PFSK-1 (cell line): ENCODE measurements around the gene TTC32.

ENCODE experiments used
- POLR2AphosphoS5 ChIP-seq: IDR thresholded peaks from 2 replicates; pipeline ENCODE4 v1.6.1; 2012; ENCODE audit warnings: low read depth, mild to moderate bottlenecking, control low read depth, low read length, moderate library complexity
- SIN3A ChIP-seq: IDR thresholded peaks from 2 replicates; pipeline ENCODE4 v1.6.1; 2012; ENCODE audit warnings: mild to moderate bottlenecking, low read length, moderate library complexity, borderline replicate concordance; ENCODE audit not compliant: insufficient read depth
- TAF1 ChIP-seq: IDR thresholded peaks from 2 replicates; pipeline ENCODE4 v1.6.1; 2012; ENCODE audit warnings: low read length, control low read depth, borderline replicate concordance; ENCODE audit not compliant: insufficient read depth
- TF ChIP-seq, protein P1 (sequence below), 2 experiments: IDR thresholded peaks; 2 replicates each; pipeline versions ENCODE4 v1.6.1 to v1.8.0; 2011 to 2012; ENCODE audit warnings: low read depth in 2 of 2, low read length in 2 of 2, control low read depth in 1 of 2, inconsistent platforms in 1 of 2, mild to moderate bottlenecking in 1 of 2, moderate library complexity in 1 of 2; ENCODE audit not compliant: insufficient read depth in 1 of 2

DNA sequence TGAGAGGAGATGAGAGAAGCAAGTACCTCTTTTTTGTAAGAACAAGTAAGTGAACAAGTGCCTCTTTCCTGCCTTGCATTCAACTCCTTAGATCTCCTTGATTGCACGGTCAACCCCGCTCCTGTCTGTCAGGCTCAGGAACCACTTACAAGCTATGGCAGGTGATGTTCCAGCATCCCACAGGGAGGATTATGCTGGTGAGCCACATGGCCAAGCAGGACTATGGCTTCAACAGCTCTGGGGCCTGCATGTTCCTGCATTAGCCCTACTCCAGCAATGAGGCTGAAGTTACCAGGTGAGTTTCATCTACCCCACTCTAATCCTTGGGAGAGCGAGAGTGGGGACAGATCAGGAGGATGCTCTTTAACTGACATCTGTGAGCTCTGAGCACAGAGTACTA lies 29.5 kb downstream of the TTC32 start:
- TF ChIP-seq SIN3A = no peak
- TF ChIP-seq, protein P1, sequence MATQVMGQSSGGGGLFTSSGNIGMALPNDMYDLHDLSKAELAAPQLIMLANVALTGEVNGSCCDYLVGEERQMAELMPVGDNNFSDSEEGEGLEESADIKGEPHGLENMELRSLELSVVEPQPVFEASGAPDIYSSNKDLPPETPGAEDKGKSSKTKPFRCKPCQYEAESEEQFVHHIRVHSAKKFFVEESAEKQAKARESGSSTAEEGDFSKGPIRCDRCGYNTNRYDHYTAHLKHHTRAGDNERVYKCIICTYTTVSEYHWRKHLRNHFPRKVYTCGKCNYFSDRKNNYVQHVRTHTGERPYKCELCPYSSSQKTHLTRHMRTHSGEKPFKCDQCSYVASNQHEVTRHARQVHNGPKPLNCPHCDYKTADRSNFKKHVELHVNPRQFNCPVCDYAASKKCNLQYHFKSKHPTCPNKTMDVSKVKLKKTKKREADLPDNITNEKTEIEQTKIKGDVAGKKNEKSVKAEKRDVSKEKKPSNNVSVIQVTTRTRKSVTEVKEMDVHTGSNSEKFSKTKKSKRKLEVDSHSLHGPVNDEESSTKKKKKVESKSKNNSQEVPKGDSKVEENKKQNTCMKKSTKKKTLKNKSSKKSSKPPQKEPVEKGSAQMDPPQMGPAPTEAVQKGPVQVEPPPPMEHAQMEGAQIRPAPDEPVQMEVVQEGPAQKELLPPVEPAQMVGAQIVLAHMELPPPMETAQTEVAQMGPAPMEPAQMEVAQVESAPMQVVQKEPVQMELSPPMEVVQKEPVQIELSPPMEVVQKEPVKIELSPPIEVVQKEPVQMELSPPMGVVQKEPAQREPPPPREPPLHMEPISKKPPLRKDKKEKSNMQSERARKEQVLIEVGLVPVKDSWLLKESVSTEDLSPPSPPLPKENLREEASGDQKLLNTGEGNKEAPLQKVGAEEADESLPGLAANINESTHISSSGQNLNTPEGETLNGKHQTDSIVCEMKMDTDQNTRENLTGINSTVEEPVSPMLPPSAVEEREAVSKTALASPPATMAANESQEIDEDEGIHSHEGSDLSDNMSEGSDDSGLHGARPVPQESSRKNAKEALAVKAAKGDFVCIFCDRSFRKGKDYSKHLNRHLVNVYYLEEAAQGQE (IDR thresholded peaks at IDR 0.05; ENCODE audit: insufficient read depth in 1 of 2, low read depth in 2 of 2, low read length in 2 of 2) = no peak
- no peak for TF ChIP-seq TAF1
- no peak for TF ChIP-seq POLR2AphosphoS5
